ENCODE results near the gene C1S. TPM values are rescaled to one million over a fixed set of nuclear protein-coding genes. Genes with fewer than 3 reads are reported as not detected.

Gene C1S
- total and polyA plus RNA-seq, 2 experiments from 2014 or later: 195 to 200 TPM

DNA sequence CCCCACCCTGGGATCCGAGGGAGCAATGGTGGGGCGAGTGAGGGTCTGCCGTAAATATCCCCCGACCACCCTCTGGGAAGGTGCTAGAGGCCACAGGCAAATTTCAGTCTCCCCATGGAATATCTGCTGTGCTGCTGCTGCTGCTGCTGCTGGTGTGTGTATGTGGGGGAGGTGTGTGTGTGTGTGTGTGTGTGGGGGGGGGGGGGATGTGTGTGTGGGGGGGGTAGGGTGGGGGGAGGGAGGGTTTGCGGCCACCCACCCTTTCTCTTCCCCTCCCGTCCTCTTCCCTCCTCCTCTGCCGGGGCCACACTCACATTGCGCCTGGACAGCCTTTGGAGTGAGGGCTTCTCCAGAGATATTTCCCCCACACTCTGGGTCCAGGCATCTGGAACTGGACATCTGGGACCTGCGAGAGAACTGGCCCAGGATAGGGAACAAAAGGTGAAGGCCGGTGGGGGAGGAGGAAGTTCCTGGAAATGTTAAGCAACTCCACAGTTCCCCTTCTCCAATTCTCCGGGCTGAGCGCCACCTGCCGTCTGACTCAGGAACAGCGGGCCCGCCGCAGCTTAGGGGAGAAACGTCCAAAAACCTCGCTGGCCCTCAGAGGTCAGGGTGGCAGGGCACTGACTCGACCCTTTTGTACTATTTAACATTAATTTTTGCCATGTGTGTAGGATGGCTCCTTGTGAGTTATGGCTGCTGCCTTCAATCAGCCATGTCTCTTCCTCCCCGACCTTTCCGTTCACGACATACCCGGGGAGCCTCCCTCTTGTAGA, 48.5 kb downstream of the C1S start, which contains the start of gene C1RL:
C1RL (minus strand) TSS at position 419 of the 776 bp plus-strand sequence; CDS start at position 385, 34 bp downstream.
- Histone ChIP-seq H3K79me2 (ENCODE audit: insufficient read depth) (peaks cover 48% of the 10 kb centered on the region), H3K36me3 (ENCODE audit: low read depth) (no peaks in the 10 kb centered on the region; the same call in 1 of the 2 replicates), H3K27me3 (replicated peaks; ENCODE audit: insufficient read depth) (no peaks in the 10 kb centered on the region), H3K27ac (peak within 1 kb of the TSS; percentile 96), H3K9me2 (ENCODE audit: insufficient read depth) (no peaks in the 10 kb centered on the region), H3K9ac (peak within 1 kb of the TSS; percentile 99), H3K4me3 (peak within 1 kb of the TSS; percentile 99), H2AFZ (peak within 1 kb of the TSS; percentile 82), H3K9me3 (ENCODE audit: low read depth) (no peaks in the 10 kb centered on the region), H3F3A (ENCODE audit: insufficient read depth) (no peaks in the 10 kb centered on the region), H4K20me1 (ENCODE audit: insufficient read depth) (no peaks in the 10 kb centered on the region), H3K4me1 (ENCODE audit: insufficient read depth) (peaks cover 11% of the 10 kb centered on the region), H3K4me2 (ENCODE audit: unreplicated experiment) (peak within 1 kb of the TSS; percentile 97)
- in situ Hi-C loops (cut with MboI): no loop called here
- DNase-seq: peak; percentile 87
- TF ChIP-seq EZH2 (IDR thresholded peaks at IDR 0.05; ENCODE audit: insufficient read depth, poor library complexity, severe bottlenecking) (no peak), EZH2phosphoT487 (IDR thresholded peaks at IDR 0.05; ENCODE audit: insufficient read depth, low read depth) (no peak)
- WGBS, 2 experiments (ENCODE audit: low coverage in 1 of 2, low lambda C conversion rate in 2 of 2, missing lambda C conversion rate in 2 of 2): 9 to 10% methylated on average over 22 to 23 of the region's 23 CpGs

DNA sequence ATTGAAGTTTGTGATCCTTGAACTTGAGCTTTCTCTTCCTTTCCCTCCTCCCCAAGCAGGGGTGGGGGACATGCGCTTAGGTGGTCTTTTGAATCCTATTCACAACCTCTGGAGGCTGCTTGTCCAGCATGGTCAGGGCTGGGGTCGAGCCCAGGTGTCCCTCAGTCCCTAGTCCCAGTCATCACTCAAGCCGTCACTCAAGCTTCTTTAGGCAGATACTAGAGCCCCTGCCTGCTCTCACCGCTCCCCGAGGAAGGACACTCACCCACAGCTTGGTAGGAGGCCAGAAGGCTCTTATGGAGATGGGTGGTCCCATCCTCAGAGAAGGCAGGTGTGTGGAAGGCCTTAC, 49.0 kb downstream of the C1S start:
- peak overlapping the region; percentile 99 for H3K9ac ChIP-seq
- no peaks in the 10 kb centered on the region for H3K9me3 ChIP-seq (ENCODE audit: low read depth)
- peaks cover 45% of the 10 kb centered on the region for H3K79me2 ChIP-seq (ENCODE audit: insufficient read depth)
- H3F3A ChIP-seq (ENCODE audit: insufficient read depth): no peaks in the 10 kb centered on the region
- H3K4me1 ChIP-seq (ENCODE audit: insufficient read depth): peaks cover 11% of the 10 kb centered on the region
- H3K4me3 ChIP-seq: peak overlapping the region; percentile 99
- in situ Hi-C loops (cut with MboI): no loop called here
- TF ChIP-seq EZH2phosphoT487 (IDR thresholded peaks at IDR 0.05; ENCODE audit: insufficient read depth, low read depth) (no peak), EZH2 (IDR thresholded peaks at IDR 0.05; ENCODE audit: insufficient read depth, poor library complexity, severe bottlenecking) (no peak)
- H3K27me3 ChIP-seq (replicated peaks; ENCODE audit: insufficient read depth): no peaks in the 10 kb centered on the region
- no peaks in the 10 kb centered on the region for H3K9me2 ChIP-seq (ENCODE audit: insufficient read depth)
- peak overlapping the region; percentile 97 for H3K4me2 ChIP-seq (ENCODE audit: unreplicated experiment)
- 0 out of 2 replicates have a peak overlapping the region, but pooled peaks have one; percentile 30 for H2AFZ ChIP-seq
- no peaks in the 10 kb centered on the region; the same call in 1 of the 2 replicates for H3K36me3 ChIP-seq (ENCODE audit: low read depth)
- no peaks in the 10 kb centered on the region for H4K20me1 ChIP-seq (ENCODE audit: insufficient read depth)
- 38 to 46% methylated on average over 5 of the region's 5 CpGs for WGBS, 2 experiments (ENCODE audit: low coverage in 1 of 2, low lambda C conversion rate in 2 of 2, missing lambda C conversion rate in 2 of 2)
- no peak for DNase-seq
- H3K27ac ChIP-seq: no peak overlapping the region

DNA sequence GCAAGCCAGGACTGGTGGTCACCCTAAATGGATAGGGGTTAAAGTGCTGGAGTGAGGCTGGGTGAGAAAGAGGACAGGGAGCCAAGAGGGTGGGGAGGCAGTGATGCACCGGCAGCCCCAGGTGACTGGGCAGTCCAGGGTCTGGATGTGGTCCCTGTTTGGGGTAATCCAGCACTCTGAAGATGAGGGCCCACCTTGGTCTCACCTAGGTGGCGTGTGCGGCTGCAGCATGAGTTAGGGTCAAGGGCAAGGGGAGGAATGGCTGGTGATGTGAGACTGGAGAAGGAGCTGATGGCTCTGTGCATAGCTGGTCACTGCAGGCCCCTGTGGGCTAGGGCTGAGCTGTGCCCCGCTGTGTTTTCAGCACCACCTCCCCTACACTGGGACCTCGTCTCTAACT, 50.1 kb downstream of the C1S start:
- Histone ChIP-seq H3F3A (ENCODE audit: insufficient read depth) (no peaks in the 10 kb centered on the region), H3K4me2 (ENCODE audit: unreplicated experiment) (no peak overlapping the region), H3K27me3 (replicated peaks; ENCODE audit: insufficient read depth) (no peaks in the 10 kb centered on the region), H3K36me3 (ENCODE audit: low read depth) (no peaks in the 10 kb centered on the region; the same call in 1 of the 2 replicates), H3K79me2 (ENCODE audit: insufficient read depth) (peaks cover 34% of the 10 kb centered on the region), H3K4me3 (no peak overlapping the region), H3K9ac (no peak overlapping the region), H3K4me1 (ENCODE audit: insufficient read depth) (peaks cover 11% of the 10 kb centered on the region), H2AFZ (no peak overlapping the region), H3K27ac (no peak overlapping the region), H3K9me2 (ENCODE audit: insufficient read depth) (no peaks in the 10 kb centered on the region), H3K9me3 (ENCODE audit: low read depth) (no peaks in the 10 kb centered on the region), H4K20me1 (ENCODE audit: insufficient read depth) (no peaks in the 10 kb centered on the region)
- in situ Hi-C loops (cut with MboI): loop anchor here (10.0 kb wide), 1 partner anchor 166 kb away; the partner anchor contains the start of genes C12orf57 and RNU7-1
- WGBS, 2 experiments (ENCODE audit: low coverage in 1 of 2, low lambda C conversion rate in 2 of 2, missing lambda C conversion rate in 2 of 2): 80 to 84% methylated on average over 5 of the region's 5 CpGs
- TF ChIP-seq EZH2 (IDR thresholded peaks at IDR 0.05; ENCODE audit: insufficient read depth, poor library complexity, severe bottlenecking) (no peak), EZH2phosphoT487 (IDR thresholded peaks at IDR 0.05; ENCODE audit: insufficient read depth, low read depth) (no peak)
- no peak for DNase-seq

DNA sequence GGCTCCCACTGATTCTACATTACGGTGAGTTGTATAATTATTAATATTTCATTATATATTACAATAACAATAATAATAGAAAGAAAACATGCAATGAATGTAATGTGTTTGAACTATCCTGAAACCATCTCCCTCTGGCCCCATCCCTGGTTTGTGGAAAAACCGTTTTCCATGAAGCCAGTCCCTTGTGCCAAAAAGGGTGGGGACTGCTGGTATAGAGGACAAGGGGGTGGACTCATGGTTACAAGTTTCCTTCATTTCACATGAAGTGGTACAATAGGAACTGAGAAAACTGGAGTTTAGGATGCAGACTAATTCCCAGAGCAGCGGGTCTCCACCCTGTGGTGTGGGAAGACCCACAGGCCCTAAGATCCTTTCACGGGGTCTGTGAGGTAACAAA, 51.5 kb downstream of the C1S start:
- 79 to 80% methylated on average over 4 of the region's 4 CpGs for WGBS, 2 experiments (ENCODE audit: low coverage in 1 of 2, low lambda C conversion rate in 2 of 2, missing lambda C conversion rate in 2 of 2)
- no peaks in the 10 kb centered on the region for H3F3A ChIP-seq (ENCODE audit: insufficient read depth)
- H2AFZ ChIP-seq: no peak overlapping the region
- peaks cover 6% of the 10 kb centered on the region for H3K4me1 ChIP-seq (ENCODE audit: insufficient read depth)
- no peak overlapping the region for H3K9ac ChIP-seq
- peaks cover 20% of the 10 kb centered on the region for H3K79me2 ChIP-seq (ENCODE audit: insufficient read depth)
- no peaks in the 10 kb centered on the region for H3K27me3 ChIP-seq (replicated peaks; ENCODE audit: insufficient read depth)
- no peaks in the 10 kb centered on the region; the same call in 1 of the 2 replicates for H3K36me3 ChIP-seq (ENCODE audit: low read depth)
- no peaks in the 10 kb centered on the region for H3K9me2 ChIP-seq (ENCODE audit: insufficient read depth)
- DNase-seq: no peak
- H3K9me3 ChIP-seq (ENCODE audit: low read depth): no peaks in the 10 kb centered on the region
- H4K20me1 ChIP-seq (ENCODE audit: insufficient read depth): no peaks in the 10 kb centered on the region
- H3K4me3 ChIP-seq: no peak overlapping the region
- no peak overlapping the region for H3K27ac ChIP-seq
- TF ChIP-seq EZH2phosphoT487 (IDR thresholded peaks at IDR 0.05; ENCODE audit: insufficient read depth, low read depth) (no peak), EZH2 (IDR thresholded peaks at IDR 0.05; ENCODE audit: insufficient read depth, poor library complexity, severe bottlenecking) (no peak)
- in situ Hi-C loops (cut with MboI): loop anchor here (10.0 kb wide), 1 partner anchor 167 kb away; the partner anchor contains the start of genes C12orf57 and RNU7-1
- no peak overlapping the region for H3K4me2 ChIP-seq (ENCODE audit: unreplicated experiment)
